ENCODE data around the gene WRNIP1.

WRNIP1 gene

GRCh38 chr6:2810092-2810671 lies 45.0 kb downstream of the WRNIP1 start:
- TF ChIP-seq, protein P1, sequence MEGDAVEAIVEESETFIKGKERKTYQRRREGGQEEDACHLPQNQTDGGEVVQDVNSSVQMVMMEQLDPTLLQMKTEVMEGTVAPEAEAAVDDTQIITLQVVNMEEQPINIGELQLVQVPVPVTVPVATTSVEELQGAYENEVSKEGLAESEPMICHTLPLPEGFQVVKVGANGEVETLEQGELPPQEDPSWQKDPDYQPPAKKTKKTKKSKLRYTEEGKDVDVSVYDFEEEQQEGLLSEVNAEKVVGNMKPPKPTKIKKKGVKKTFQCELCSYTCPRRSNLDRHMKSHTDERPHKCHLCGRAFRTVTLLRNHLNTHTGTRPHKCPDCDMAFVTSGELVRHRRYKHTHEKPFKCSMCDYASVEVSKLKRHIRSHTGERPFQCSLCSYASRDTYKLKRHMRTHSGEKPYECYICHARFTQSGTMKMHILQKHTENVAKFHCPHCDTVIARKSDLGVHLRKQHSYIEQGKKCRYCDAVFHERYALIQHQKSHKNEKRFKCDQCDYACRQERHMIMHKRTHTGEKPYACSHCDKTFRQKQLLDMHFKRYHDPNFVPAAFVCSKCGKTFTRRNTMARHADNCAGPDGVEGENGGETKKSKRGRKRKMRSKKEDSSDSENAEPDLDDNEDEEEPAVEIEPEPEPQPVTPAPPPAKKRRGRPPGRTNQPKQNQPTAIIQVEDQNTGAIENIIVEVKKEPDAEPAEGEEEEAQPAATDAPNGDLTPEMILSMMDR (conservative IDR thresholded peaks at IDR 0.05), result no peak
- H3K27ac ChIP-seq, result no peak overlapping the region

- TF ChIP-seq, protein P1 (conservative IDR thresholded peaks at IDR 0.05), result no peak
- H3K27ac ChIP-seq, result no peak overlapping the region
Measured at GRCh38 chr6:2812695-2813094, 47.5 kb downstream of the WRNIP1 start.

DNA sequence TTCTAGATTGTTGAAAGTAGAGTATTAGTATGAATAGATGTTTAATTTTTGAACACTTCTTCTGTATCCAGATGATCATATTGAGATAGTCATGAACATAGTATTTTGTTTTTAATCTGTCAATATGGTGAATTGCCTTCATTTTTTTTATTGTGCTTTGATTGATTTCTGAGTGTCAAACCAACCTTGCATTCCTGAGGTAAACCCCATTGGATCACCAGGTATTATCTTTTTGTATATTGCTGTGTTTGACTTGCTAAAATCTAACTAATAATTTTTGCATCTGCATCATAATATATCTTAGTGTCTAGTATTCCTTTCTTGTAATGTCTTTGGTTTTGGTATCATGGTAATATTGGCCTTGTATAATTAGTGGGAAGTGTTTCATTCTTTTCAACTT lies 51.0 kb downstream of the WRNIP1 start:
- TF ChIP-seq, protein P1 (conservative IDR thresholded peaks at IDR 0.05), result no peak
- no peak overlapping the region for H3K27ac ChIP-seq

GRCh38 chr6:2817903-2818443 lies 52.8 kb downstream of the WRNIP1 start:
- H3K27ac ChIP-seq, result peak overlapping the region; percentile 61

GRCh38 chr6:2818593-2818992 lies 53.4 kb downstream of the WRNIP1 start:
- TF ChIP-seq, protein P1 (conservative IDR thresholded peaks at IDR 0.05), result no peak
- peak overlapping the region; percentile 61 for H3K27ac ChIP-seq

More at GRCh38 chr6:2817903-2818443, 52.8 kb downstream of the WRNIP1 start:
- TF ChIP-seq, protein P1 (conservative IDR thresholded peaks at IDR 0.05), result no peak

GRCh38 chr6:2819115-2819514 lies 53.9 kb downstream of the WRNIP1 start:
- peak overlapping the region; percentile 61 for H3K27ac ChIP-seq
- TF ChIP-seq, protein P1 (conservative IDR thresholded peaks at IDR 0.05), result no peak

DNA sequence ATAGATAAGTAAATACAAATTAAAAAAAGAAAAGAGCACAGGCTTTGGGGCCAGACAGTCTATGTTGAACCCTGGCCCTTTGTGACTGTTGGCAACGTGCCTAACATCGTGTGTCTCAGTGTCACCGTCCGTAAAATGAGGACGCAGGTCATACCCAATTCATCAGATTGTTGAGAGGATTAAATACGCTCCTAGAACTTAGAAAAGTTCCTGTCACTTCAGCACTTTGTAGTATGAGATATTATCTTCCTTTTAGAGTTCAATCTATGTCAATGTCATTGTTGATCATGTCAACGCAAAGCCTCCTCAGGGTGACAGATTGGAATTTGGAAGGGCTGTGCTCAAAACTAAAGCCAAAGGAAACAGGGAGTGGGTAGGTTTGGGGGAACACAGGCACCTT lies 54.8 kb downstream of the WRNIP1 start:
- TF ChIP-seq, protein P1 (conservative IDR thresholded peaks at IDR 0.05), result no peak
- H3K27ac ChIP-seq, result no peak overlapping the region

All from VCaP (cell line).